H54 (cell line): ENCODE data around the gene AHSA1.

Source experiments
- DNase-seq: peaks from one replicate; pipeline ENCODE4 v3.0.0; 2011; ENCODE audit warnings: low spot score, mixed read lengths; ENCODE audit not compliant: insufficient read length
- FAIRE-seq: peaks from 3 replicates; lab custom pipeline; 2011; peaks lifted over from hg19 to GRCh38; lab: Jason Lieb, UNC
- POLR2A ChIP-seq: IDR thresholded peaks from 2 replicates; pipeline ENCODE4 v1.6.1; 2011; ENCODE audit warnings: low read depth, mild to moderate bottlenecking, low read length

Gene AHSA1

GRCh38 chr14:77457115-77457521 lies 775 bp upstream of the AHSA1 start:
- no peak; the same call in 1 of the 2 replicates for TF ChIP-seq POLR2A
- FAIRE-seq (no peak), DNase-seq (peak; percentile 15)

GRCh38 chr14:77458249-77458950 lies 507 bp downstream of the AHSA1 start:
- no peak for FAIRE-seq
- TF ChIP-seq POLR2A = no peak
- DNase-seq = peak; percentile 15

- FAIRE-seq (no peak), DNase-seq (no peak)
- TF ChIP-seq POLR2A = no peak
Measured at GRCh38 chr14:77459072-77459723, 1.3 kb downstream of the AHSA1 start.

- no peak for DNase-seq
- no peak for TF ChIP-seq POLR2A
- no peak for FAIRE-seq
Measured at GRCh38 chr14:77467801-77468200, 9.9 kb downstream of the AHSA1 start.

- DNase-seq (no peak), FAIRE-seq (no peak)
- TF ChIP-seq POLR2A = no peak
Measured at GRCh38 chr14:77469067-77469505, 11.2 kb downstream of the AHSA1 start.

GRCh38 chr14:77469539-77469938 lies 11.6 kb downstream of the AHSA1 start:
- TF ChIP-seq POLR2A = no peak
- FAIRE-seq = no peak
- DNase-seq = no peak

- DNase-seq (no peak), FAIRE-seq (no peak)
- TF ChIP-seq POLR2A = no peak
Measured at GRCh38 chr14:77470224-77470870, 12.5 kb downstream of the AHSA1 start.

- no peak for TF ChIP-seq POLR2A
- FAIRE-seq = no peak
- DNase-seq = no peak
Measured at GRCh38 chr14:77473921-77474320, 16.0 kb downstream of the AHSA1 start.

GRCh38 chr14:77474479-77475177 lies 16.7 kb downstream of the AHSA1 start:
- FAIRE-seq (no peak), DNase-seq (no peak)
- no peak for TF ChIP-seq POLR2A

GRCh38 chr14:77475432-77476115 lies 17.7 kb downstream of the AHSA1 start:
- TF ChIP-seq POLR2A = no peak
- DNase-seq (no peak), FAIRE-seq (no peak)

- TF ChIP-seq POLR2A = no peak
- FAIRE-seq (no peak), DNase-seq (no peak)
Measured at GRCh38 chr14:77478029-77478428, 20.1 kb downstream of the AHSA1 start.

- TF ChIP-seq POLR2A = no peak
- no peak for DNase-seq
- FAIRE-seq = no peak
Measured at GRCh38 chr14:77478796-77479195, 20.9 kb downstream of the AHSA1 start.

GRCh38 chr14:77482422-77482821 lies 24.5 kb downstream of the AHSA1 start:
- FAIRE-seq (no peak), DNase-seq (no peak)
- TF ChIP-seq POLR2A = no peak
